Activated CD8-positive, alpha-beta memory T cell treated with anti-CD3 and anti-CD28 coated beads, Interleukin-2, amount 10 ng/mL, durations not matched to agents 7 days and 5 days (primary cell): ENCODE results near the gene PSMG3. TPM values are rescaled to one million over a fixed set of nuclear protein-coding genes. Genes with fewer than 3 reads are reported as not detected.

Experiments
- ATAC-seq: fragments of 150-1000 bp; cut with Tn5 transposase; one replicate; pipeline ENCODE4 v1.10.0; 2021; ENCODE audit warnings: moderate library complexity
- CTCF ChIA-PET: fragments of 350-600 bp; sonication (Branson Sonifier 250); formaldehyde crosslinking; loops from one replicate; lab custom pipeline; 2021; ENCODE audit warnings: antibody characterized with exemption; lab: Charles Lee
- DNase-seq: peaks from one replicate; pipeline ENCODE4 v3.0.0-alpha.2; 2020
- H3K27ac Mint-ChIP-seq: one replicate; pipeline ENCODE4 v1.8.0; 2021; ENCODE audit warnings: mild to moderate bottlenecking, mixed read lengths
- H3K27me3 Mint-ChIP-seq: one replicate; pipeline ENCODE4 v1.8.0; 2021; ENCODE audit warnings: mixed read lengths
- H3K36me3 Mint-ChIP-seq: one replicate; pipeline ENCODE4 v1.8.0; 2021; ENCODE audit warnings: mild to moderate bottlenecking, mixed read lengths
- H3K4me1 Mint-ChIP-seq: one replicate; pipeline ENCODE4 v1.8.0; 2021; ENCODE audit warnings: mixed read lengths
- H3K4me3 Mint-ChIP-seq: one replicate; pipeline ENCODE4 v1.8.0; 2021; ENCODE audit warnings: mild to moderate bottlenecking, moderate library complexity, mixed read lengths
- H3K9me3 Mint-ChIP-seq: one replicate; pipeline ENCODE4 v1.8.0; 2022; ENCODE audit warnings: low read depth, mixed read lengths
- total RNA-seq, 2 experiments: library from RNA; stranded (reverse); gene quantifications; one replicate each; pipeline ENCODE4 v1.2.3, GENCODE V29; 2021

The PSMG3 gene
- total RNA-seq, 2 experiments from 2014 or later: 37.2 to 37.9 TPM

DNA sequence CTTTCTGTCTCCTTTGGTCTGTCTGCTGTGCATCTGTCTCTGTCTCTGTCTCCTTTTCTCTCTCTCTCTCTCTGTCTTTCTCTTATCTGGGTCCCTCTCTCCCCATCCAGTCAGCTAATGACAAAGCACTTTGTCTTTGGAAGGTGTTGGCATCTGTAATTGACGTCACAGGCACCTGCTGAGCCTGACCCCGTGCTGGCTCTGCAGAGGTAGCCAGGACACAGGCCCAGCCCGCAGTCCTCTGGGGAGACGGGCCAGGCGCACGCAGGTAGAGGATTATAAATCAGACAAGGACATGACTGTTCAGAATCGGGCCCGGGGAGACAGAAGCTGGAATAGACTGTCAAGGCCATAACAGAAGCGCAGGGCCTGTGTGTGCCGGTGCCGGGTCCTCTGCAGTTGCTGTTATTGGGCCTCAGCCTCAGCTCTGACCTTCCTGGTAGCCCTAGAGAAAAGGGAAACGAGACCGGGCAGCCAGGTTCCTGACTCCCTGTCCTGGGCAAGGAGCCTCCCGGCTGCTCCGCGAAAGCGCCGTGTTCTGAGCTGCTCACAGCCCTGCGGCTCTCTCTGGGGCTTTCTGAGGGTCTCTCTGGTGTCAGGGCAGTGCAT is 10.7 kb upstream of the PSMG3 start:
- ATAC-seq (no peak), DNase-seq (no peak)
- no peak overlapping the region for H3K4me3 Mint-ChIP-seq
- no peaks in the 10 kb centered on the region for H3K36me3 Mint-ChIP-seq
- H3K27ac Mint-ChIP-seq: no peak overlapping the region
- CTCF ChIA-PET: interaction anchor here (0.9 to 1.1 kb wide), 3 partner anchors 629 to 768 kb away, joined by 3 to 4 read pairs (median 3); no protein-coding TSS in a partner anchor
- H3K4me1 Mint-ChIP-seq: peaks cover 3% of the 10 kb centered on the region
- peaks cover 2% of the 10 kb centered on the region for H3K27me3 Mint-ChIP-seq
- H3K9me3 Mint-ChIP-seq: no peaks in the 10 kb centered on the region

- no peak overlapping the region for H3K4me3 Mint-ChIP-seq
Measured at GRCh38 chr7:1579481-1580421, 9.9 kb upstream of the PSMG3 start.

DNA sequence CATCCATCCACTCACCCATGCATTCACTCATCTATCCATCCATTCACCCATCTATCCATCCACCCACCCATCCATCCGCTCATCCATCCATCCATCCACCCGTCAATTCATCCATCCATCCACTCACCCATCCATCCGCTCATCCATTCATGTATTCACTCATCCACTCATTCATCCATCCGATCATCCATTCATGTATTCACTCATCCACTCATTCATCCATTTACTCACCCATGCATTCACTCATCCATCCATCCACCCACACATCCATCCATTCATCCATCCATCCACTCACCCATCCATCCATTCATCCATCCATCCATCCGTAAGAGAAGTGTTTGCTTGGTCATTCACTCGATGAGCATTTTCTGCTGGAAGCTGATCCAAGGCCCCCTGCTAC is 8.7 kb upstream of the PSMG3 start:
- ATAC-seq: no peak
- H3K4me1 Mint-ChIP-seq: peaks cover 3% of the 10 kb centered on the region

More at GRCh38 chr7:1579481-1580421, 9.9 kb upstream of the PSMG3 start:
- CTCF ChIA-PET: interaction anchor here (0.6 to 1.2 kb wide), 9 partner anchors 9 to 774 kb away, joined by 3 to 6 read pairs (median 3); no protein-coding TSS in a partner anchor
- ATAC-seq: peak; percentile 97
- Mint-ChIP-seq H3K27me3 (peaks cover 2% of the 10 kb centered on the region), H3K9me3 (no peaks in the 10 kb centered on the region), H3K27ac (no peak overlapping the region), H3K4me1 (peaks cover 3% of the 10 kb centered on the region), H3K36me3 (no peaks in the 10 kb centered on the region)
- peak; percentile 74 for DNase-seq

DNA sequence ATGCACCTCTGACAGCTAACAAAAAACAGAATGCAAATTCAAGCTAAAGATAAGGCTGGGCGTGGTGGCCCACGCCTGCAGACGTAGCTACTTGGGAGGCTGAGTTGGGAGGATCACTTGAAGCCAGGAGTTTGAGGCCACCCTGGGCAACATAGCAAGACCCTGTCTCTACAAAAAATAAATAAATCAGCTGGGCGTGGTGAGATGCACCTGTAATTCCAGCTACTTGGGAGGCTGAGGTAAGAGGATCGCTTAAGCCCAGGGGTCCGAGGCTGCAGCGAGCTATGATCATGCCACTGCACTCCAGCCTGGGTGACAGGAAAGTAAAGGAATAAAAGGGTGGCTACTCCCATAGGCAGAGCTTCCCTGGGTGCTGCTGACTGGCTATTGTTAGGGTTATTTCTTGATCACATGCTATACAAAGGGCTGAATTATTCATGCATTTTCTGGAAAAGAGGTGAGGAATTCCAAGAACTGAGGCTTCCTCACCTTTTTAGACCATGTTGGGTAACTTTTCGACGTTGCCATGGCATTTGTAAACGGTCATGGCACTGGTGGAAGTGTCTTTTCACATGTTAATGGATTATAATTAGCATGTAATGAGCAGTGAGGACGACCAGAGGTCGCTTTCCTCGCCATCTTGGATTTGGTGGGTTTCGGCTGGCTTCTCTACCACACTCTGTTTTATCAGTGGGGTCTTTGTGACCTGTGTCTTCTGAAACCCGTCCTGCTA is 6.9 kb upstream of the PSMG3 start:
- no peak overlapping the region for H3K4me3 Mint-ChIP-seq
- peaks cover 2% of the 10 kb centered on the region for H3K27me3 Mint-ChIP-seq
- ATAC-seq (no peak), DNase-seq (no peak)
- no peak overlapping the region for H3K27ac Mint-ChIP-seq
- H3K36me3 Mint-ChIP-seq: no peaks in the 10 kb centered on the region
- no peaks in the 10 kb centered on the region for H3K9me3 Mint-ChIP-seq
- H3K4me1 Mint-ChIP-seq: peaks cover 3% of the 10 kb centered on the region
- CTCF ChIA-PET: no interaction called here

More for the DNA sequence above, 8.7 kb upstream of the PSMG3 start:
- CTCF ChIA-PET: interaction anchor here (0.6 to 1.2 kb wide), 6 partner anchors 13 to 1187 kb away, joined by 3 to 4 read pairs (median 3); no protein-coding TSS in a partner anchor
- peaks cover 2% of the 10 kb centered on the region for H3K27me3 Mint-ChIP-seq
- no peaks in the 10 kb centered on the region for H3K9me3 Mint-ChIP-seq
- no peak overlapping the region for H3K4me3 Mint-ChIP-seq
- H3K27ac Mint-ChIP-seq: no peak overlapping the region
- DNase-seq: no peak
- H3K36me3 Mint-ChIP-seq: no peaks in the 10 kb centered on the region

- CTCF ChIA-PET: interaction anchor here (0.6 kb wide), 1 partner anchor 374 kb away, joined by 3 read pairs; no protein-coding TSS in a partner anchor
- Mint-ChIP-seq H3K36me3 (no peaks in the 10 kb centered on the region), H3K4me3 (no peak overlapping the region), H3K27me3 (peaks cover 2% of the 10 kb centered on the region), H3K9me3 (no peaks in the 10 kb centered on the region), H3K4me1 (peaks cover 7% of the 10 kb centered on the region), H3K27ac (no peak overlapping the region)
- DNase-seq (no peak), ATAC-seq (no peak)
Measured at GRCh38 chr7:1575809-1576208, 6.0 kb upstream of the PSMG3 start.

DNA sequence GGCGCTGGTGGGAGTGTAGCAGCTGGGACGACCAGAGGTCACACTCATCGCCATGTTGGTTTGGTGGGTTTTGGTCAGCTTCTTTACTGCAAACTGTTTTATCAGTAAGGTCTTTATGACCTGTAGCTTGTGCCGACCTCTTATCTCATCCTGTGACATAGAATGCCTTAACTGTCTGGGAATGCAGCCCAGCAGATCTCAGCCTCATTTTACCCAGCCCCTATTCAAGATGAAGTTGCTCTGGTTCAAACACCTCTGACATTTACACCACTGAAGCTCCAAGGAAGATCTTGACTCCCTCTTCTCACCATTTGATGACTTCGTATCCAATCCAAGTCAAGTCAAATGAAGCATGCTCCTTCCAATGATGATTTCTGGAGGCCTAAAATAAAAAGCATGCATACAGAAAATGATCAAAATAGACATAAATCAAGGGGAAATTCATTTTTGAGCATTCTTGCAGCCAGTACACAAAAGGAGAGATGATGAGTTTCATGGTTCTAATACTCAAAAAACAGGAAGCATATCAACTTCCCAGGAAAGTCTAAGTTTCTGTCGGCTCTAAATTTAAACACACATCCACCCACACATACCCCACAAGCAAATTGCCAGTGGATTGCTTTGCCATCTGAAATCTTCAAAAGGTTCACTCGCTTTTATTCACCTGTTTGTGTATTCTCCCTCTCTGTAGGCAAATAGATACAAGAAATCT is 2.4 kb upstream of the PSMG3 start:
- no peak for DNase-seq
- no peaks in the 10 kb centered on the region for H3K9me3 Mint-ChIP-seq
- CTCF ChIA-PET: no interaction called here
- peaks cover under 1% of the 10 kb centered on the region for H3K36me3 Mint-ChIP-seq
- peaks cover 20% of the 10 kb centered on the region for H3K4me1 Mint-ChIP-seq
- H3K4me3 Mint-ChIP-seq: no peak overlapping the region
- no peak overlapping the region for H3K27ac Mint-ChIP-seq
- no peaks in the 10 kb centered on the region for H3K27me3 Mint-ChIP-seq
- ATAC-seq: no peak

GRCh38 chr7:1569440-1569832 is 396 bp downstream of the PSMG3 start:
- peaks cover 20% of the 10 kb centered on the region for H3K4me1 Mint-ChIP-seq
- CTCF ChIA-PET: interaction anchor here (1.3 kb wide), 1 partner anchor 778 kb away, joined by 4 read pairs; no protein-coding TSS in a partner anchor
- no peak for ATAC-seq

DNA sequence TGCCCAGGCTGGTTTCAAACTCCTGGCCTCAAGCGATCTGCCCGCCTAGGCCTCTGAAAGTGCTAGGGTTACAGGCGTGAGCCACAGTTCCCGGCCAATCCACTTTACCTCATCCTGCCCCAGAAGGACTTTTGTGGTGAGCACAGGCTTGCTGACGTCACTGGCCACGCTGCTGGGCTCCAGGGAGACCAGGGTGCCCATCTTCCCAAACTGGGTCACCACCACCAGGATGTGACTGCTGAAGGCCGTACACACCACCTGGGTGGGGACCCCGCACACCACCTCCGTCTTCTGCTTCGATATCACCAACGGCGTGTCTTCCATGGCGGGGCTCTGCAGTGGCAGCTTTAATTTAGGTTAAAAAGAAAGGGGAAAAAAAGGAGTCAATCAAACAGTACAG is 816 bp downstream of the PSMG3 start:
- Mint-ChIP-seq H3K4me1 (peaks cover 20% of the 10 kb centered on the region), H3K27ac (peak overlapping the region; percentile 84), H3K27me3 (no peaks in the 10 kb centered on the region), H3K4me3 (peak overlapping the region; percentile 81), H3K9me3 (no peaks in the 10 kb centered on the region), H3K36me3 (peaks cover 6% of the 10 kb centered on the region)
- peak; percentile 69 for DNase-seq
- CTCF ChIA-PET: no interaction called here
- ATAC-seq: no peak

More at GRCh38 chr7:1569440-1569832, 396 bp downstream of the PSMG3 start:
- Mint-ChIP-seq H3K27ac (peak overlapping the region; percentile 84), H3K9me3 (no peaks in the 10 kb centered on the region), H3K4me3 (peak overlapping the region; percentile 81), H3K27me3 (no peaks in the 10 kb centered on the region), H3K36me3 (peaks cover 6% of the 10 kb centered on the region)
- DNase-seq: no peak

- no peak for DNase-seq
- CTCF ChIA-PET: no interaction called here
- Mint-ChIP-seq H3K27ac (no peak overlapping the region), H3K36me3 (peaks cover 6% of the 10 kb centered on the region), H3K9me3 (no peaks in the 10 kb centered on the region), H3K4me3 (peak overlapping the region; percentile 81), H3K4me1 (peaks cover 20% of the 10 kb centered on the region), H3K27me3 (no peaks in the 10 kb centered on the region)
- no peak for ATAC-seq
Measured at GRCh38 chr7:1567896-1568510, 1.8 kb downstream of the PSMG3 start.

DNA sequence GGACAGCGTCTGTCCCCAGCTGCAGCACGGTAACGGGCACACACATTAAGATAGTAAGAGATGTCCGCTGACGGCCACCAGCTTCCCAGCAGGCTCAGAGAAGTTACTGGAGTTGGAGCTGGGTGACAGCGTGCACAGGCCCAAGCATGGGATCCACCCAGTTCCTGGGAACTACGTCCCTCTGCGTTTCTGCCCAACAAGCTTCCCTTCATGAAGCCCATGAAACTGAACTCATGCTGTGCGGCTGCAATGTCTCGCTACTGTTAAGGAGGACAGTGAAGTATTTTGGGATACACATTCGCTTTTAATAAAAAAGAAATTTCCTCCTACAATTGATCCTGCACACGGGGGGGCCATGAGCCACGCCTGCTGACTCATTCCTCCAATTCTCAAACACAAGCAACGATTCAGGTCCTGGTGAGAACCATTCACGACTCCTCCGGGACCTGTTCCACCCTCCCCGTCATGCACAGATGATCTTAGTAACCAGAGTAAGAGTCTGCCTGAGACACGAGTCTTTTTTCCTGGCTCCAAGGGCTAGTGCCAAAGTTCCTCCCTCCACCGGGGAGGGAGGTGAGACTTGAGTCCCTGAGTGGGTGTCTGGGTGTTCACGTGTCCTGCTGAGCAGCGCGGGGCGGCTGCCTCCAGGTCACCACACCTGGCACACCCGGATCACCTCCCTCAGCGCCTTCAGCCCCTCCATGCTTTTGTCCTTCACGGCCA is 2.6 kb downstream of the PSMG3 start:
- Mint-ChIP-seq H3K27me3 (no peaks in the 10 kb centered on the region), H3K4me3 (no peak overlapping the region), H3K4me1 (peaks cover 20% of the 10 kb centered on the region), H3K36me3 (peaks cover 6% of the 10 kb centered on the region), H3K9me3 (no peaks in the 10 kb centered on the region), H3K27ac (peak overlapping the region; percentile 4)
- ATAC-seq (no peak), DNase-seq (no peak)
- CTCF ChIA-PET: no interaction called here

GRCh38 chr7:1566687-1567048 is 3.2 kb downstream of the PSMG3 start:
- Mint-ChIP-seq H3K4me3 (no peak overlapping the region), H3K36me3 (peaks cover 6% of the 10 kb centered on the region)
- ATAC-seq: no peak

DNA sequence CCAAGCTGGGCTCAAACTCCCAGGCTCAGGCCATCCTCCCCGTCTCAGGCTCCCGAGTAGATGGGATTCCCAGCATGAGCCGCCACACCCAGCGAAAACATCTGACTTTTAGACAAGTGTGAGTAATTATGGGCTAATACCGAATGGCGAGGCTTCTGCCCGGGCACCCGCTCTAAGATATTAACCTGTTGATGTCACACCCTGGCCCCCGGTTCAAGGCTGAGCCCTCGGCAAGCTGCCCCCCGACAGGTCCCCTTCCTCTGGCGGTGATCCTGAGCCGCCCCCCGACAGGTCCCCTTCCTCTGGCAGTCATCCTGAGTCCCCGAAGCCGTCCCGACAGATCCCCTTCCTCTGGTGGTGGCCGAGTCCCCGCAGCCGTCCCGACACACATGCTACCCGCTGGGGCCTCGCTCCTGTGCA is 5.2 kb downstream of the PSMG3 start:
- no peaks in the 10 kb centered on the region for H3K27me3 Mint-ChIP-seq
- ATAC-seq: no peak
- no peaks in the 10 kb centered on the region for H3K9me3 Mint-ChIP-seq
- CTCF ChIA-PET: no interaction called here
- peaks cover 16% of the 10 kb centered on the region for H3K4me1 Mint-ChIP-seq
- H3K27ac Mint-ChIP-seq: no peak overlapping the region
- H3K4me3 Mint-ChIP-seq: no peak overlapping the region
- peaks cover 6% of the 10 kb centered on the region for H3K36me3 Mint-ChIP-seq
- no peak for DNase-seq

More at GRCh38 chr7:1566687-1567048, 3.2 kb downstream of the PSMG3 start:
- H3K9me3 Mint-ChIP-seq: no peaks in the 10 kb centered on the region
- H3K4me1 Mint-ChIP-seq: peaks cover 20% of the 10 kb centered on the region
- peak overlapping the region; percentile 4 for H3K27ac Mint-ChIP-seq
- CTCF ChIA-PET: no interaction called here
- no peak for DNase-seq
- no peaks in the 10 kb centered on the region for H3K27me3 Mint-ChIP-seq
